Astrocyte (in vitro differentiated cells and primary cell): ENCODE measurements around the gene SHB. TPM values are rescaled to one million over a fixed set of nuclear protein-coding genes. Genes with fewer than 3 reads are reported as not detected.

Experiments used
- DNase-seq: peaks from one replicate; pipeline ENCODE4 v3.0.0-alpha.2; 2010; ENCODE audit warnings: low read depth
- FAIRE-seq: peaks from 2 replicates; lab custom pipeline; 2011; peaks lifted over from hg19 to GRCh38; lab: Jason Lieb, UNC
- H2AFZ ChIP-seq: 2 replicates; pipeline ENCODE4 v1.6.0; 2012; ENCODE audit warnings: low read depth, low read length, inconsistent platforms
- H3K27ac ChIP-seq: 2 replicates; pipeline ENCODE4 v1.5.1; 2011; ENCODE audit warnings: low read depth, low read length, inconsistent platforms
- H3K27me3 ChIP-seq: 2 replicates; pipeline ENCODE4 v1.6.0; 2011; ENCODE audit warnings: low read length, inconsistent platforms; ENCODE audit not compliant: insufficient read depth
- H3K36me3 ChIP-seq: 2 replicates; pipeline ENCODE4 v1.5.1; 2011; ENCODE audit warnings: low read length, inconsistent platforms; ENCODE audit not compliant: insufficient read depth
- H3K4me1 ChIP-seq: 2 replicates; pipeline ENCODE4 v1.5.1; 2011; ENCODE audit warnings: low read length, inconsistent platforms; ENCODE audit not compliant: insufficient read depth
- H3K4me2 ChIP-seq: 2 replicates; pipeline ENCODE4 v1.6.0; 2012; ENCODE audit warnings: low read length, inconsistent platforms
- H3K4me3 ChIP-seq: 2 replicates; pipeline ENCODE4 v1.5.1; 2011; ENCODE audit warnings: low read depth, mild to moderate bottlenecking, low read length, inconsistent platforms; ENCODE audit not compliant: insufficient read depth
- H3K79me2 ChIP-seq: 2 replicates; pipeline ENCODE4 v1.6.0; 2012; ENCODE audit warnings: mild to moderate bottlenecking, low read length, inconsistent platforms; ENCODE audit not compliant: insufficient read depth
- H3K9ac ChIP-seq: 2 replicates; pipeline ENCODE4 v1.6.0; 2012; ENCODE audit warnings: mild to moderate bottlenecking, low read length, inconsistent platforms
- H3K9me3 ChIP-seq: 2 replicates; pipeline ENCODE4 v1.5.1; 2012; ENCODE audit warnings: low read depth, mild to moderate bottlenecking, low read length, inconsistent platforms; ENCODE audit not compliant: insufficient read depth
- H4K20me1 ChIP-seq: 2 replicates; pipeline ENCODE4 v1.6.0; 2012; ENCODE audit warnings: low read length, inconsistent platforms; ENCODE audit not compliant: insufficient read depth
- H3K27ac Mint-ChIP-seq: one replicate; pipeline ENCODE4 v1.8.0; 2021; ENCODE audit warnings: mild to moderate bottlenecking, mixed read lengths; ENCODE audit not compliant: unreplicated experiment
- H3K27me3 Mint-ChIP-seq: one replicate; pipeline ENCODE4 v1.8.0; 2021; ENCODE audit warnings: low read depth, mixed read lengths; ENCODE audit not compliant: unreplicated experiment
- H3K36me3 Mint-ChIP-seq: one replicate; pipeline ENCODE4 v1.8.0; 2021; ENCODE audit warnings: low read depth, mixed read lengths; ENCODE audit not compliant: unreplicated experiment
- H3K4me1 Mint-ChIP-seq: one replicate; pipeline ENCODE4 v1.8.0; 2021; ENCODE audit warnings: low read depth, mixed read lengths; ENCODE audit not compliant: unreplicated experiment
- H3K4me3 Mint-ChIP-seq: one replicate; pipeline ENCODE4 v1.8.0; 2021; ENCODE audit warnings: mild to moderate bottlenecking, moderate library complexity, mixed read lengths; ENCODE audit not compliant: unreplicated experiment
- H3K9me3 Mint-ChIP-seq: one replicate; pipeline ENCODE4 v1.8.0; 2021; ENCODE audit warnings: mild to moderate bottlenecking, mixed read lengths; ENCODE audit not compliant: unreplicated experiment
- CTCF ChIP-seq: IDR thresholded peaks from 2 replicates; pipeline ENCODE4 v1.5.1; 2011; ENCODE audit warnings: low read depth, mild to moderate bottlenecking, inconsistent platforms, low read length, moderate library complexity; ENCODE audit not compliant: insufficient read depth
- EZH2 ChIP-seq: IDR thresholded peaks from 2 replicates; pipeline ENCODE4 v1.6.1; 2012; ENCODE audit warnings: mild to moderate bottlenecking, low read length, inconsistent platforms; ENCODE audit not compliant: insufficient read depth
- total RNA-seq: library from RNA; stranded (reverse); gene quantifications from 2 replicates; pipeline ENCODE4 v1.2.1, GENCODE V29; 2021

The SHB gene
- total RNA-seq, 1 donor from 2014 or later = 53.4 TPM

GRCh38 chr9:37924538-37924937 is 144.5 kb downstream of the SHB start:
- H3K36me3 ChIP-seq = no peaks in the 10 kb centered on the region
- Mint-ChIP-seq H3K36me3 (peaks cover 14% of the 10 kb centered on the region), H3K27me3 (no peaks in the 10 kb centered on the region), H3K9me3 (no peaks in the 10 kb centered on the region), H3K27ac (no peak overlapping the region), H3K4me1 (peaks cover 51% of the 10 kb centered on the region), H3K4me3 (no peak overlapping the region)
- peaks cover 54% of the 10 kb centered on the region for H4K20me1 ChIP-seq
- H3K4me2 ChIP-seq = no peak overlapping the region
- no peak overlapping the region for H2AFZ ChIP-seq
- H3K9ac ChIP-seq = no peak overlapping the region
- H3K9me3 ChIP-seq = no peaks in the 10 kb centered on the region
- H3K4me1 ChIP-seq = peaks cover 36% of the 10 kb centered on the region
- TF ChIP-seq EZH2 (no peak), CTCF (no peak)
- no peak for FAIRE-seq
- no peak overlapping the region for H3K27ac ChIP-seq
- H3K27me3 ChIP-seq = no peaks in the 10 kb centered on the region
- H3K4me3 ChIP-seq = no peak overlapping the region
- no peak for DNase-seq
- H3K79me2 ChIP-seq = peaks cover 75% of the 10 kb centered on the region

- no peak for DNase-seq
- Mint-ChIP-seq H3K27me3 (no peaks in the 10 kb centered on the region), H3K4me1 (peaks cover 45% of the 10 kb centered on the region), H3K36me3 (peaks cover 14% of the 10 kb centered on the region), H3K27ac (no peak overlapping the region), H3K4me3 (no peak overlapping the region), H3K9me3 (no peaks in the 10 kb centered on the region)
- no peak overlapping the region for H3K27ac ChIP-seq
- no peak overlapping the region for H3K9ac ChIP-seq
- peaks cover 30% of the 10 kb centered on the region for H3K4me1 ChIP-seq
- no peak for TF ChIP-seq CTCF
- TF ChIP-seq EZH2 = no peak
- FAIRE-seq = no peak
- H3K4me3 ChIP-seq = no peak overlapping the region
- peaks cover 69% of the 10 kb centered on the region for H3K79me2 ChIP-seq
- H3K9me3 ChIP-seq = no peaks in the 10 kb centered on the region
- no peak overlapping the region for H3K4me2 ChIP-seq
- H3K27me3 ChIP-seq = no peaks in the 10 kb centered on the region
- H4K20me1 ChIP-seq = peaks cover 49% of the 10 kb centered on the region
- H2AFZ ChIP-seq = no peak overlapping the region
- H3K36me3 ChIP-seq = no peaks in the 10 kb centered on the region
Observed at GRCh38 chr9:37923796-37924427, 145.1 kb downstream of the SHB start.

GRCh38 chr9:37923118-37923795 is 145.8 kb downstream of the SHB start:
- DNase-seq (no peak), FAIRE-seq (no peak)
- no peak overlapping the region for H3K9ac ChIP-seq
- no peaks in the 10 kb centered on the region for H3K9me3 ChIP-seq
- no peak for TF ChIP-seq CTCF
- TF ChIP-seq EZH2 = no peak
- H3K27me3 ChIP-seq = no peaks in the 10 kb centered on the region
- H3K27ac Mint-ChIP-seq = no peak overlapping the region
- H3K4me1 ChIP-seq = peaks cover 30% of the 10 kb centered on the region
- H3K4me3 ChIP-seq = no peak overlapping the region
- peaks cover 63% of the 10 kb centered on the region for H3K79me2 ChIP-seq
- H3K36me3 Mint-ChIP-seq = peaks cover 15% of the 10 kb centered on the region
- no peak overlapping the region for H3K4me3 Mint-ChIP-seq
- H3K4me1 Mint-ChIP-seq = peaks cover 43% of the 10 kb centered on the region
- no peak overlapping the region for H3K4me2 ChIP-seq
- no peaks in the 10 kb centered on the region for H3K9me3 Mint-ChIP-seq
- H4K20me1 ChIP-seq = peaks cover 47% of the 10 kb centered on the region
- peaks cover 4% of the 10 kb centered on the region for H3K36me3 ChIP-seq
- no peaks in the 10 kb centered on the region for H3K27me3 Mint-ChIP-seq
- H2AFZ ChIP-seq = no peak overlapping the region
- no peak overlapping the region for H3K27ac ChIP-seq
